GM21390 (cell line): Measurements from ENCODE around the gene PNKD.

ENCODE experiments used
- ATAC-seq: cut with Tn5 transposase; IDR thresholded peaks from one replicate; pipeline ENCODE4 v1.9.1; 2021; ENCODE audit not compliant: unreplicated experiment

Gene PNKD

GRCh38 chr2:218395456-218395825 is 125.1 kb downstream of the PNKD start:
- ATAC-seq: no peak

GRCh38 chr2:218395826-218396687 is 125.7 kb downstream of the PNKD start:
- peak; percentile 42 for ATAC-seq
